Hematopoietic multipotent progenitor cell treated with erythropoietin and hydrocortisone succinate and interleukin-3 and kit ligand, for 17 days (in vitro differentiated cells): ENCODE results near the gene TIMP1.

Experiments used
- DNase-seq: peaks from one replicate; pipeline ENCODE4 v3.0.0-alpha.2; 2015; ENCODE audit warnings: low spot score

Gene TIMP1

GRCh38 chrX:47573341-47574075 lies 8.7 kb upstream of the TIMP1 start:
- DNase-seq, result no peak

DNA sequence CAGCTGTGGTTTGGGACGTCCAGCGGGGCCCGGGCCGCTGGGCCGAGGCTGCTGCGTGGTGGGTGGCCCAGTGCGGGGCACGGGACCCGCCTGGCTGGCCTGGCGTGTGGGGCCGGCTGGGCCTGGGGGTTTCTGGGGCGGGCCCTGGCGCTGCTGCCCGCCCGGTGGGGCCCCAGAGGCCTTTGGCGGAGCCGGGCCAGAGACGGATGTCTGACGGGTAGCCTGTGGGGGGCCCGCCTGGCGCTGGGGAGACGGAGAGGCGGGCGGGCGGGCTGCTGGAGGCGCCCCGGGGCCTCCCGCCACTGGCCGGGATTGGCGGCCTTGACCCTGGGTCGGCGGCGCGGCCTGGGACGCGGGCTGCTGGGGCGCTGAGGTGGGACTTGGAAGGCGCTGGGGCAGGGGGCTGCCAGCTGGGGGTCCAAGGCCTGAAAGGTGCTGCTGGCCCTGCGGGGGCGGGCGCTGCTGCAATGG lies 8.1 kb upstream of the TIMP1 start:
- no peak for DNase-seq

DNA sequence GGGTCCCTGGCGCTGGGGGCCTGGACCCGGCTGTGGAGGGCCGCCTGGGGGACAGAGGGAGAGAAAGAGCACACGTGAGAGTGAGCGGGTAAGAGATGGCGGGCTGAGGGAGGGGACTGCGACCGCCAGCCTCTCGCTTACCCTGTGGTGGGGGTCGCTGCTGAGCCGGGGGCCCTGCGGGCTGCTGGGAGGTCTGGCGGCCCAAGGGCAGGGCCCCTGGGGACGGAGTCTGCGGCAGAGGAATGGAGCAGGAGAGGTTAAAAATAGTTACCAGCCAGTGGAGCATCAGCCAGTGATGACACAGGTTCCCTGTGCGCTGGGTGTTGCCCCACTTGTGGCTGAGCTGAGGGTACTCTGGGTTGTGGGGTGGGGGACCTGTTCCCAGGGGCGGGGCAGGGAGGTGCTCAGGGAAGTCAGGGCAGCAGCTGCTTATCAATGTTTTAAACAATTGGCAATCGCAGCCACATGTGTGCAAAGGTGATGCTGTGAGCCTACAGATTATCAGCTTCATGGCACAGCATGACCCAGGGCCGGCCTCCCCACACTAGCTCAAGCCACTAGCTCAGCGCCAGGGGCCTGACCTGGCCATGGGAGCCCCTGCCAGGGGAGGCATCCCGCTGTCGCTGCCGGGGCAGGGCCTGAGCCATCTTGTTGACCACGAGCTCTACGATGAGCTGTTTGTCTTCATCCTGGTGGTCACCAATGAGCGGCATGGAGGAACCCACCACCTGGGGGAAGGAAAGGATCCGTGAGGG lies 7.5 kb upstream of the TIMP1 start:
- no peak for DNase-seq

DNA sequence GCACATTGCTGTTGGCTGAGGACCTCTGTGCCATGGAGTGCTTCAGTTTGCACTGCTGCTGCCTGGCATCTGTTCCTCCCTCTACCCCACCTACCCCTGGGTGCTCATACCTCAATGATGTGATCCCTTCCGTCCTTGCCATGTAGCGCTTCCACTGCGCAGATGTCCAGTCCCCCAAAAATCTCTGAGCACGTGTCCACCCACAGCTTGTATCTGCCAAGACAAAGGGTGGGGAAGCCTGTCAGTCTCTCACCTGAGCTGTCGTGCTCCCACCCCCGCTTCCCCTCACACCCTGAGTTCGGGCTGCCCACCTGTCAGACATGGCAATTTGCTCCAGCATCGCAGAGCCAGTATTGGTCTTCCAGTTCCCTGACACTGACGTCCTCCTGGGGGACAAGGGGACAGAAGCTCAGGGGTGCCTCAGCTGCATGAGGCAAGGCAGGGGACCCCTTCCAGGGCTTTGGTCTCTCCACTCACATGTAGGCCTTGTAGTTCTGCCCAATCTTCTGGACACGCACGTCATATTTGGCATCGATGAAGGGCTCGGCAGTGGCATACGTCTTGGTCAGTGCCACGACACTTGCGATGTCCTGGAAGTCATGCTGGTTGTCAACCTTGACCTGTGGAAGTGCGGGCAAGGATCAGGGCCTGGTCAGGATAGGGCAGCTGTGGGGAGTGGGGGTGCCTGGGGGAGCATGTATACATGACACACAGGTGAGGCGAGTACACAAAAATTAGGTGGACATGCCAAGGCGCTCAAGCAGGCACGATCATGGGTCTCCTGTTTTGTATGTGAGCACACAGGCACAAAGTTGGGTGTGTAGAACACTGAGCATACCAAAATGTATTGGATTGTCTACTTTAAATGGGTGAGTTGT lies 6.0 kb upstream of the TIMP1 start:
- no peak for DNase-seq

- no peak for DNase-seq
These were observed 4.8 kb upstream of the TIMP1 start for GRCh38 chrX:47577424-47577823.

GRCh38 chrX:47577901-47578300 lies 4.3 kb upstream of the TIMP1 start:
- no peak for DNase-seq

DNA sequence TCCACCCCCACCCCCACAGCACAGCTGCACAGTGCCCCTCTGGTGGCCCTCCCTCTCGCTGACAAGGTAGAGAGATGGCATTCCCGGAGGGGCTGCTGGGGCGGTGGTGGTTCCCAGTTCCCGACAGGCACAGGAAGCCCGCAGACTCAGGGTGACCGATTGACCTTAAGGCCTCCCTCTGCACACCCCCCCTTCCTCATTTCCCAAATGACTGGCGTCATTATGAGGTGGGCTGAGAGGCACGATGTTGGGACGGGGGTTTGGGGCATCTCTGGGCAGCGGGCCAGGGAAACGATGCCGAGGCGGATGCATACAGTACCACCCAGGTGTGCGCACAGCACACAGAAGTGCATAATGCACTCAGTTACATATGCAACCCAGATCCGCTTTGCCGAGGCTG lies 3.5 kb upstream of the TIMP1 start:
- DNase-seq, result no peak

DNA sequence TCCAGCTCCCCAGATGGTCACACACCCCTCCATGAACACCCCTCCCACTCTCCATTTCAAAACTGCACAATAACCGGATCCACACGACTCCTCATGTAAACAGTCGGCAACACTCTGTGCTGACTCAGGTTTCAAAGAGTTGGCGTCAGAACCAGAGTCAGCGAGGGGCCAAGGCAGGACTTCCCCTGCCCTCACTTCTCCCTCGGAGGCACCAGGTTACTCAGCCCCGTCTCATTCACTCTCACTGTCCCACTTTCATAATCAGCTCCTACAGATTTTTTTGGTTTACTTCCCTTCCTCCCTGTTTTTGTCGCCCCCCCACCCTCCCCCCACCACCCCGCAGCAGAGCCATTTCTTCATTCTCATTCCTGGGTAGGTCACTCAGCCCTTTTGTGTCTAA lies 2.7 kb upstream of the TIMP1 start:
- DNase-seq, result no peak

DNA sequence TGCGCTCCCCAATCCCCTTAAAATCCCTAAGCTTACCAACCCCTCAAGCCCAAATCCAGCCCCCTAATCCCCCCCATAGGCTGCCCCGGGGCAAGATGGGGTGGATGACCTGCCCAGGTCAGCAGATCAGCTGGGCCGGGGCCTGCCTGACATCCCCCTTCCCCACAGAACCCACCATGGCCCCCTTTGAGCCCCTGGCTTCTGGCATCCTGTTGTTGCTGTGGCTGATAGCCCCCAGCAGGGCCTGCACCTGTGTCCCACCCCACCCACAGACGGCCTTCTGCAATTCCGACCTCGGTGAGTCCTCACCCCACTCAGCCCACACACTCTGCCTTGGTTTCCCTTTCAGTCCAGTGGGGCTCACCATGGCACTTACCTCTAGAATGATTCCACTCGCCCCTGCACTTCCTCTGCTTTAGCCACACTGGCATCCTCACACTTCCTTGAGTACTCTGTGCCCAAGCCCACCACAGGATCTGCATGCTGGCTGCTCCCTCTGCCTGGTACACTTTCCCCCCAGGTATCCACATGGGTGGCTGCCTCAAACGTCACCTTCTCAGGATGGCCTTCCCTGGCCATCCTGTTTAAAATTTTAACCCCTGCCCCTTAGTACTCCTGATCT lies 1.1 kb downstream of the TIMP1 start:
- no peak for DNase-seq

DNA sequence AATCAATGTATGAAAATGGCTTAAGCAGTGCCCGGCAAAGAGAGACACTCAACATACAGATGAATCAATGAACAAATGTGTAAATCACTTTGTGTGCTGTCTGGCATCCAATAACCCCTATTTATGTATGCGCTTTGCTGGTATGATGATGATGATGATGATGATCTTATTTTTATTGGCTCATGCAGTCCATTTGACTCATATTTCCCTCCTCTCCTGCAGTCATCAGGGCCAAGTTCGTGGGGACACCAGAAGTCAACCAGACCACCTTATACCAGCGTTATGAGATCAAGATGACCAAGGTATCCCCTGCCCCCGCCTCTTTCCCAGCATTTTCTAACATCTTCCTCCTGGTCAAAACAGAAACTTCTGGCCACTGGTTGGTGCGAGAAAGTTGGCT lies 2.5 kb downstream of the TIMP1 start:
- DNase-seq, result no peak

DNA sequence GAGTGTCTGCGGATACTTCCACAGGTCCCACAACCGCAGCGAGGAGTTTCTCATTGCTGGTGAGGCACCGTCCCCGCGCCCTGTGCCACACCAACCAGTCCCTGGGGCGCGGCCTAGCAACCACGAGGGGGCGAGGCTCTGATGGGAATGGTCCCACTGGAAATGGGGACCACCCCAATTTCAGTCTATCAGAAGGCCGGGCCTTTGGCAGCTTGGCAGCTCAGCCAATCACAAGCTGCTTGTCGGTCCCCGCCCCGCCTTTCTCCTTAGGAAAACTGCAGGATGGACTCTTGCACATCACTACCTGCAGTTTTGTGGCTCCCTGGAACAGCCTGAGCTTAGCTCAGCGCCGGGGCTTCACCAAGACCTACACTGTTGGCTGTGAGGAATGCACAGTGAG lies 3.0 kb downstream of the TIMP1 start:
- no peak for DNase-seq

DNA sequence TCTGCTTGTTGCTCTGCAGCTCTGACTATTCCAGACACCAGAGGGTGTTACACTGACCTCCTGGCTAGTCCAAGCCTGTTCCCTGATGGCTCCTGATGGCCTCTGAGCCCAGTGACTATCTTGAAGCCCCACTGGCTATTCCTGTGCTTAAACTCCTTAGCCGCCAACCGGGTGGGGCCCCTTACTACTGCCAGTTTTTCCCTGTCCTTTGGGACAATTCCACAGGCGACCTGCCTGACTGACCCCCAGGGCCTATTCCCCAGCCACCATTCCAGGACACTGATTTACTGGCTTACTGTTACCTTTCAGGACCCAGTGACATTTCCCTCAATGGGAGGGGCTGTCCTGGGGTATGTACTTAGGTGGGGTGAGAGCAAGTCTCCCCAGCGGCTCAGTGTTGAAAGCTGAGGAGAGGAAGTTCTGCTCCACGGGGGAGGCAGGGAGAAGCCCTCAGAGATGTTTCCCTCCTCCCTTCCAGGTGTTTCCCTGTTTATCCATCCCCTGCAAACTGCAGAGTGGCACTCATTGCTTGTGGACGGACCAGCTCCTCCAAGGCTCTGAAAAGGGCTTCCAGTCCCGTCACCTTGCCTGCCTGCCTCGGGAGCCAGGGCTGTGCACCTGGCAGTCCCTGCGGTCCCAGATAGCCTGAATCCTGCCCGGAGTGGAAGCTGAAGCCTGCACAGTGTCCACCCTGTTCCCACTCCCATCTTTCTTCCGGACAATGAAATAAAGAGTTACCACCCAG lies 4.0 kb downstream of the TIMP1 start:
- DNase-seq, result no peak

DNA sequence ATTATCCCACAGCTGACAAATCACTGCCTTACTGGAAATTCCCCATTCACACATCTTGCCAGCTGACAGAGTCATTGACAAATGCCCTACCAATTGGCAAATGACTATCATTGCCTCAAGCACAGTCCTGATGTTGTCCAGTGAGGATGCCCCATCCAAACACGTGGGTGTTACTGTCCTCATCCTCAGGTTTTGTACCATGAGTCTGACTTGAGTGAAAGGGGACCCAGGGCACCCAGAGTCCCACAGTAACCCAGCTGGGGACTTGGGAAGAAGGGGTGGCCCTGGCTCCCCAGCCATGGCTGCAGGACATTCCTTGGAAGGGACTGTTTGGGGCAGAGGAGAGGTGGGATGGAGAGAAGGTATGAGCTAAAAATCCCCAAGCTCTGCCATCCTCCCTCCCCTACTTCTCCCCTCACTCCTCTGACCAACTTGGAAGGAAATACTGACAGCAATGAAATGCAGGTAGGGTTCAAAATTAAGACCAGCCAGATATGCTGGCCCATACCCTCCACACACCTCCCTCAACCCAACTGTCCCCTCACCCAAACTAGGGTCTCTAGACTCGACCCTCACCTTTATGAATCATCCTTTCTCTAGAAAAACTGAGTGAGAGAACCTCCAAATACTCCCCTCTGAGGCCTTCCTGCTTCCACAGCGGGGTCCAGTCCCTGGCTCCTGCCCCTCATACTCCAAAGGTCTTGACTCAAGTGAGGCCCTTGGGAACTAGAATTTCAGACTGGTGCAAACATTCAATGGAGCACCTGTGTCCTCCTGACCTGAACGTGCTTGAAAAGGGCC lies 5.1 kb downstream of the TIMP1 start:
- no peak for DNase-seq

DNA sequence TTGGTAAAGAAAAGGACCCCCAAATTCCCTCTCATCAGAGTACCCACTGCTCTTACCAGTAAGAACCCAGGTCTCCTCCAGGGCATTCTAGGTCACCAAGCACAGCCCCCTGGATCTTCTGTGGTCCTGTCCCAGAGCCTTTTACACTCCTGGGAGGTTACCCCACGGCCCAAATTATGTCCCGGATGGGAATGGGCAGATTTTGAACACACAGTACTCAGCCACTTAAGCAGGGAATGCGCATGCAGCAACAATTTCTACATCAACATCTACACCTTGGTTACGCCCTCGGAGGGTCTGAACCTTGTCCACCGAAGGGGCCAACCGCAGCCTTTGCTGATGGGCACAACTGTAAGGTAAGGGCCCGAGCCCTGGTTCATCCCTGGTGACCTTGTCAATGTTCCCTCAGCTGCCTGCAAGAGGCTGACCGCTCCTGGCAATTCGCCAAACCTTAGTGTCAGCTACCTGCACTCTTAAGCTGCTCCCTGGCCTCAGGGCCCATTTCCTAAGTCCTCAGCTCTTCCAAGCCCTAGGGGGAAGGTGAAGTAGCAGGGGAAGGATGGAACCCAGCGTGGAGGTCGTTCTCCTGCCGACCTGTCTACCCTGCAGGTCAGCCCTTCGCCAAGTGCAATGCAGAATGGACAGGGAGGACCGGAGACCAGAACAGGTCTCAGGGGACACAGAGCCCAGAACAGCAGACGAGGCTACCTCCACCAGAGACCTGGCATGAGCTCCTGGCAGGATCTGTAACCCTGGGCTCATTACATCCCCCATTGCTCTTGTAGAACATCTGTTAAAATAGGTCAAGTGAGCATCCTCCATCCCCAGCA lies 5.9 kb downstream of the TIMP1 start:
- no peak for DNase-seq

- DNase-seq, result no peak
These were observed 8.7 kb downstream of the TIMP1 start for GRCh38 chrX:47590984-47591383.

GRCh38 chrX:47593522-47593921 lies 11.3 kb downstream of the TIMP1 start:
- DNase-seq, result no peak

GRCh38 chrX:47595716-47596251 lies 13.5 kb downstream of the TIMP1 start:
- DNase-seq, result no peak

DNA sequence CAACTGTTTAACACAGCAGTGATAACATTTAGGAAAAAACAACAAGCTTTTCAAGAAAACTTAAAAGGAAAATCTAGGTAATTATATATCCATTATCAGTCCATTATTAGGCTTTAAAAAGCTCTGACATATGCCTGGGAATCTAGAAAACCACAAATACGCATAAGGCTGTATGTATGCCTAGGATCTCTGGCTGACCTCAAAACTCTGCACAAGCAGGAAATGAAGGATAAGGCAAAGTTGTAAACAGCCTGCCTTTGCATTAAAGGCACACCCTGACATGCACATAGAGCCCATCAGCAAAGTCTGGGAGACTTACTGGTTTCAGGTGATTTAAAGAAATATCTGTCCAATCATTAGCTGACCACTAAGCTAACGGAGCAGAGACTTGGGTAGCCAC lies 14.0 kb downstream of the TIMP1 start:
- DNase-seq, result no peak

GRCh38 chrX:47597222-47597621 lies 15.0 kb downstream of the TIMP1 start:
- DNase-seq, result no peak
